Lung (tissue), 12 donors: Measurements from ENCODE around the gene DMAC2L. TPM values are rescaled to one million over a fixed set of nuclear protein-coding genes. Genes with fewer than 3 reads are reported as not detected.

ENCODE experiments used
- ATAC-seq: fragments of 200-7000 bp; cut with Tn5 transposase; one replicate; pipeline ENCODE4 v1.9.1; 2020; ENCODE audit warnings: moderate number of reproducible peaks; ENCODE audit not compliant: insufficient read depth, low FRiP score
- DNase-seq, 3 donors: peaks; one replicate each; pipeline ENCODE4 v3.0.0-alpha.2; 2013 to 2017
- H3K27ac ChIP-seq, 2 donors: one replicate each; pipeline ENCODE4 v1.5.1; 2013; ENCODE audit warnings: mild to moderate bottlenecking in 2 of 2, moderate library complexity in 2 of 2, control low read depth in 1 of 2, inconsistent platforms in 1 of 2, low read depth in 1 of 2, low read length in 1 of 2
- H3K27me3 ChIP-seq, 3 donors: one replicate each; pipeline ENCODE4 v1.5.1; 2013; ENCODE audit warnings: low read length in 2 of 3; ENCODE audit not compliant: control insufficient read depth in 3 of 3, insufficient read depth in 3 of 3
- H3K36me3 ChIP-seq, 4 donors: one replicate each; pipeline ENCODE4 v1.5.1; 2013; ENCODE audit warnings: low read length in 4 of 4, mild to moderate bottlenecking in 1 of 4, moderate library complexity in 1 of 4; ENCODE audit not compliant: control insufficient read depth in 4 of 4, insufficient read depth in 4 of 4
- H3K4me1 ChIP-seq, 5 donors: one replicate each; pipeline ENCODE4 v1.5.1; 2013; ENCODE audit warnings: low read length in 5 of 5, mild to moderate bottlenecking in 2 of 5, moderate library complexity in 1 of 5; ENCODE audit not compliant: control insufficient read depth in 5 of 5, insufficient read depth in 5 of 5
- H3K4me3 ChIP-seq: one replicate; pipeline ENCODE4 v1.5.1; 2013; ENCODE audit warnings: mild to moderate bottlenecking, control low read depth, moderate library complexity
- H3K9ac ChIP-seq, 2 donors: one replicate each; pipeline ENCODE4 v1.5.1; 2013; ENCODE audit warnings: low read length in 2 of 2, control low read depth in 1 of 2; ENCODE audit not compliant: insufficient read depth in 1 of 2
- H3K9me3 ChIP-seq, 4 donors: one replicate each; pipeline ENCODE4 v1.5.1; 2013; ENCODE audit warnings: low read length in 3 of 4, mild to moderate bottlenecking in 1 of 4, moderate library complexity in 1 of 4; ENCODE audit not compliant: control insufficient read depth in 4 of 4, insufficient read depth in 3 of 4
- WGBS, 2 donors: extraction: QIAGEN DNeasy Blood & Tissue Kit; methylation state at CpG; one replicate each; pipeline ENCODE4 v1.1.7; 2013; 5-methylcytosine and 5-hydroxymethylcytosine counted together
- polyA plus RNA-seq, 2 donors: library from polyadenylated mRNA; stranded (reverse); fragments of 200-250 nt; gene quantifications; one replicate each; pipeline ENCODE4 v1.2.1, GENCODE V29; 2013
- total RNA-seq, 2 donors: library from RNA; depleted of rRNA in 1 of 2; stranded (reverse); fragments of >200 nt in 1 of 2; gene quantifications; one replicate each; pipeline ENCODE4 v1.2.1, GENCODE V29; 2014 to 2021
- TF ChIP-seq, protein P1 (sequence below): IDR thresholded peaks from 2 replicates; pipeline ENCODE4 v1.5.1; 2012; ENCODE audit warnings: mild to moderate bottlenecking; ENCODE audit errors: control extremely low read depth, extremely low read depth
- donor health status: control.
- donor health status: control.
- donor health status: Bipolar disorder and iron deficiency.
- donor health status: healthy.
- donor health status: DM: yes; HTN: yes; CAD: no.

DMAC2L gene
- total and polyA plus RNA-seq, 4 donors = 9.9 to 21.7 (median 17.9) TPM

- no peak overlapping the region for H3K4me3 ChIP-seq
- H3K27me3 ChIP-seq = no peaks in the 10 kb centered on the region
- no peak overlapping the region for H3K27ac ChIP-seq
- H3K4me1 ChIP-seq = no peaks in the 10 kb centered on the region
- no peaks in the 10 kb centered on the region for H3K9me3 ChIP-seq
- ATAC-seq (no peak), DNase-seq (no peak)
- TF ChIP-seq, protein P1, sequence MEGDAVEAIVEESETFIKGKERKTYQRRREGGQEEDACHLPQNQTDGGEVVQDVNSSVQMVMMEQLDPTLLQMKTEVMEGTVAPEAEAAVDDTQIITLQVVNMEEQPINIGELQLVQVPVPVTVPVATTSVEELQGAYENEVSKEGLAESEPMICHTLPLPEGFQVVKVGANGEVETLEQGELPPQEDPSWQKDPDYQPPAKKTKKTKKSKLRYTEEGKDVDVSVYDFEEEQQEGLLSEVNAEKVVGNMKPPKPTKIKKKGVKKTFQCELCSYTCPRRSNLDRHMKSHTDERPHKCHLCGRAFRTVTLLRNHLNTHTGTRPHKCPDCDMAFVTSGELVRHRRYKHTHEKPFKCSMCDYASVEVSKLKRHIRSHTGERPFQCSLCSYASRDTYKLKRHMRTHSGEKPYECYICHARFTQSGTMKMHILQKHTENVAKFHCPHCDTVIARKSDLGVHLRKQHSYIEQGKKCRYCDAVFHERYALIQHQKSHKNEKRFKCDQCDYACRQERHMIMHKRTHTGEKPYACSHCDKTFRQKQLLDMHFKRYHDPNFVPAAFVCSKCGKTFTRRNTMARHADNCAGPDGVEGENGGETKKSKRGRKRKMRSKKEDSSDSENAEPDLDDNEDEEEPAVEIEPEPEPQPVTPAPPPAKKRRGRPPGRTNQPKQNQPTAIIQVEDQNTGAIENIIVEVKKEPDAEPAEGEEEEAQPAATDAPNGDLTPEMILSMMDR = no peak
- peaks cover 0 to 9% (median 0%) of the 10 kb centered on the region in 4 donors for H3K36me3 ChIP-seq
- H3K9ac ChIP-seq = no peak overlapping the region
These were observed 47.1 kb upstream of the DMAC2L start for GRCh38 chr14:50265029-50265428.

DNA sequence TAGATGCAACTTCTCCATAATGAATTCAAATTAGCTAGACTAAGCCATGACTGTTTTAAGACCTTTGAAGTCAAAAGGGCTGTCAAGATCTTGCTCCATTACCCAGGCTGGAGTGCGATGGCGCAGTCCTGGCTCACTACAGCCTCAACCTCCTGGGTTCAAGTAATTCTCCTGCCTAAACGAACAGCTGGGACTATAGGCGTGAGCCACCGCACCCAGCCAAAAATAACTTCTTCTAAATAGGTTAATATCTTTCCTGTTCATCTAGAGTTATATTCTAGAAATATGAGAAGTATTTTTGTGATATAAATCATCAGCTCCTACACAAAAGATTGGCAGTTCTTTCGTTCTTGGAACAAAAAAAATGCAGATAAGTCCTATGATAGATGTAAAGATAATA is 41.2 kb upstream of the DMAC2L start:
- Histone ChIP-seq H3K4me3 (no peak overlapping the region), H3K27me3 (no peaks in the 10 kb centered on the region), H3K9ac (no peak overlapping the region), H3K4me1 (no peaks in the 10 kb centered on the region), H3K27ac (no peak overlapping the region), H3K36me3 (peaks cover 0 to 6% (median 3%) of the 10 kb centered on the region in 4 donors), H3K9me3 (no peaks in the 10 kb centered on the region)
- ATAC-seq (no peak), DNase-seq (no peak)
- TF ChIP-seq, protein P1 = no peak
- 82 to 86% methylated on average over 6 of the region's 6 CpGs for WGBS, 2 donors

- DNase-seq (no peak), ATAC-seq (no peak)
- WGBS, 2 donors = 90 to 100% methylated on average over 1 of the region's 1 CpG
- Histone ChIP-seq H3K9me3 (no peaks in the 10 kb centered on the region), H3K4me3 (no peak overlapping the region), H3K27ac (no peak overlapping the region), H3K4me1 (no peaks in the 10 kb centered on the region), H3K9ac (no peak overlapping the region), H3K27me3 (no peaks in the 10 kb centered on the region), H3K36me3 (peaks cover 0 to 6% (median 3%) of the 10 kb centered on the region in 4 donors)
- TF ChIP-seq, protein P1 = no peak
These were observed 39.6 kb upstream of the DMAC2L start for GRCh38 chr14:50272498-50272897.

DNA sequence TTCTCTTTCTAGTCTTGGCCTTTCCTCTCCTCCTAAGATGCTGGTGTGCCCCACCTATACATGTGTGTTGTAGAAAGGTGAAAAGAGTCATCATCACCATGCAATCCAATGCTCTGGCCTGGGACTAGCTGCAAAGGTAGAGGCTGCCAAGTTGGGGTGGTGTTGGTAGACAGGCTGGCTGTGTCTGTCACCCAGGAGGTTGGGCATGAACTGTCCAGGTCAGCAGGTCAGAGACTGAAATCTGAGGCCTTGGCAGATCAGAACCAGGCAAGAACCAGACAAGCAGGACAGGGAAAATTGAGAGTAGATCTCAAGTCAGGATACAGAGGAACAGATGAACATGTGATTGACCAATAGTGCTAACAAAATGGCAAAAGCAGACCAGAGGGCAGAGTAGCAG is 26.3 kb upstream of the DMAC2L start:
- no peak for ATAC-seq
- no peaks in the 10 kb centered on the region for H3K27me3 ChIP-seq
- H3K27ac ChIP-seq = no peak overlapping the region
- H3K4me1 ChIP-seq = peaks cover 0 to 2% (median 0%) of the 10 kb centered on the region in 5 donors
- TF ChIP-seq, protein P1 = no peak
- no peaks in the 10 kb centered on the region for H3K9me3 ChIP-seq
- peaks cover 0 to 4% (median 0%) of the 10 kb centered on the region in 4 donors for H3K36me3 ChIP-seq
- no peak overlapping the region for H3K4me3 ChIP-seq
- no peak overlapping the region for H3K9ac ChIP-seq
- DNase-seq = no peak
